HG02571 (cell line): ENCODE measurements around the gene SNX8.
"Not testable (repeated sequence)": the region's sequence is repeated elsewhere in the genome, so short reads cannot be mapped to it uniquely, and the experiment has no call there.

Source experiments
- ATAC-seq: cut with Tn5 transposase; IDR thresholded peaks from one replicate; pipeline ENCODE4 v1.9.1; 2021; ENCODE audit warnings: mild to moderate bottlenecking, moderate library complexity; ENCODE audit not compliant: unreplicated experiment

Gene SNX8

DNA sequence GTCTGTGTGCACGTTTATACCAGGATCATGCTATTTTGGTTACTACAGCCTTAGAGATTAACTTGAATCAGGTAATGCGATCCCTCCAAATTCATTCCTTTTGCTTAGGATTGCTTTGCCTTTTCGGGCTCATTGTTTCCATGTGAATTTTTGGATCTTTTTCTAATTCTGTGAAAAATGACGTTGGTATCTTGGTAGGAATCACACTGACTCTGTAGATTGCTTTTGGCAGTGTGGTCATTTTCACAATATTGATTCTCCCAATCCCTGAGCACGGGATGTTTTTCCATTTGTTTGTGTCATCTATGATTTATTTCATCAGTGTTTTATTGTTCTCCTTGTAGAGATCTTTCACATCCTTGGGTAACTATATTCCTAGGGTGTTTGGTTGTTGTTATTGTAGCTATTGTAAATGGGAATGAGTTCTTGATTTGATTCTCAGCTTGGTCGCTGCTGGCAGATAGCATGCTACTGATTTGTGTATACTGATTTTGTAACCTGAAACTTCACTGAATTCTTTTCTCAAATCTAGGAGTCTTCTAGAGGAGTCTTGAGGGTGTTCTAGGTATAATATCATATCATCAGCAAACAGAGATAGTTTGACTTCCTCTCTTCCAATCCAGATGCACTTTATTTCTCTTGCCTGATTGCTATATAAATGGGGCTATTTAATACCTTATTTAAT is 18.2 kb downstream of the SNX8 start:
- no peak for ATAC-seq

DNA sequence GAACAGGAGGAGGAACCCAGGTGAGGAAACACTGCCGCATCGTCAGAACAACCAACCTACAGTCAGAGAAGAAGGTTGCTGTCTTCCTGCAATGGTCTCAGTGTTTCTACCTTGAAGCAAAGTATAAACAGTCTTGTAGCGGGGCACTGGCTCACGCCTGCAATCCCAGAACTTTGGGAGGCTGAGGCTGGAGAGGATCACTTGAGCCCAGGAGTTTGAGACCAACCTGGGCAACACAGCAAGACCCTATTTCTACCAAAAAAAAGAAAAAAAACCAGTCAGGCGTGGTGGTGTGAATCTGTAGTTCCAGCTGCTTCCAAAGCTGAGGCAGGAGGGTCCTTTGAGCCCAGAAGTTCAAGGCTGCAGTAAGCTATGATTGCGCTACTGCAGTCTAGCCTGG is 23.4 kb downstream of the SNX8 start:
- ATAC-seq, result no peak

DNA sequence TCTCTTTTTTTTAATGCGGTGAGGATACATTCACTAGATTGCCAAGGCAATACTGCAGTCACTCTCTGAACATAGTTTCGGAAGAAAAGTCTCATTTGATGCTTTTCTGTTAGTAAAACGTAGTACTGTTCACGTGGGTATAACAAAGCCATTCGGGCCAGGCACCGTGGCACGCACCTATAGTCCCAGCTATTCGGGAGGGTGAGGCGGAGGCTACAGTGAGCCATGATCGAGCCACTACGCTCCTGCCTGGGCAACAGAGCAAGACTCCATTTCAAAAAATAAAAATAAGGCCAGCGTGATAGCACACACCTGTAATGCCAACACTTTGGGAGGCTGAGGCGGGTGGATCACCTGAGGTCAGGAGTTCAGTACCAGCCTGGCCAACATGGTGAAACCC is 24.6 kb downstream of the SNX8 start:
- no peak for ATAC-seq

DNA sequence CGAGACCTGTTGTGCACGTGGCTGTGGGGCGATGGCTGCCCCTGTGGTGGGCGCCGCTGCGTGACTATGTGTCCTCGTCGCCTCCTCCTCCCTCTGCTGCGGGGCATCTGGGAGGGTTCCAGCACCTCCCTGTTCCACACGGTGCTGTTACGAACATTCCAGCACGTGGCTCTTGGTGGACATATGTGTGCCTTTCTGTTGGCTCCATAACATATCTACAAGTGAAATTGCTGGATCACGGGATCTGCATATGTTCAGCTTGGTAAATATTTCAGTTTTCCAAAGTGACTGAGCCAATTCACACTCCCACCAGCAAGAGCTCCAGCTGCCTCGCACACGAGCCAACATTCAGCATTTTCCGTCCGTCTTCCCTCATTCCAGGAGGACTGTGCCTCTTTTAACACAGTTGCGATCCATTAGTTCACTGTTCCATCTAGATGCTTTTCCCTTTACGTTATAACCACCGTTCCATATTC is 25.1 kb downstream of the SNX8 start:
- ATAC-seq, result no peak

DNA sequence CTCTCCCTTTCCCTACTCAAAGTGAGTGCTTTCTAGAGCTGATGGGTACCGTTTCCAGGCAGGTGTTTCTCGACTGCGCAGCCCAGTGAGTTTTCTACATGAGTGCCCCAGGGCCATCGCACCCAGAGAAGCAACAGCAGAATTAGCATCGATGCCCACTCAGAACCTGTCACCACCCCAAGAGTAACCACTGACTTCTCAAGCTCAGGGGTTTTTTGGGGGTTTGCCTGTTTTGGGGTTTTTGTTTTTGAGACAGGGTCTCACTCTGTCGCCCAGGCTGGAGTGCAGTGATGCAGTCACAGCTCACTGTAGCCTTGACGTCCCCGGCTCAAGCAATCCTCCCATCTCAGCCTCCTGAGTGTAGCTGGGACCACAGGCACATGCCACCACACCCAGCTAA is 25.7 kb downstream of the SNX8 start:
- ATAC-seq, result peak; percentile 59

DNA sequence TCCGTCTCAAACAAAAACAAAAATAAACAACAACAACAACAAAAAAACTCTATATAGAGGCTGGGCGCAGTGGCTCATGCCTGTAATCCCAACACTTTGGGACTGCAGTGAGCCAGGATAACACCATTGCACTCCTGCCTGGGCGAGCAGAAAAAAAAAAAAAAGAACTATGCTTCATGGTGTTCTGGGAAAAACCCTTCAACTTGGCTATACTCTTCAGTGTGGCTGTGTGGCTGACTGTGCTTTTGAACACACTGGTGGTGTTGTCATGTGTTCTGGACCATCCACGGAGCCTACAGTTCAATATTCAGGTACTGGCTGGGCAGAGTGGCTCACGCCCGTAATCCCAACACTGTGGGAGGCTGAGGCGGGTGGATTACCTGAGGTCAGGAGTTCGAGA is 26.5 kb downstream of the SNX8 start:
- no peak for ATAC-seq

DNA sequence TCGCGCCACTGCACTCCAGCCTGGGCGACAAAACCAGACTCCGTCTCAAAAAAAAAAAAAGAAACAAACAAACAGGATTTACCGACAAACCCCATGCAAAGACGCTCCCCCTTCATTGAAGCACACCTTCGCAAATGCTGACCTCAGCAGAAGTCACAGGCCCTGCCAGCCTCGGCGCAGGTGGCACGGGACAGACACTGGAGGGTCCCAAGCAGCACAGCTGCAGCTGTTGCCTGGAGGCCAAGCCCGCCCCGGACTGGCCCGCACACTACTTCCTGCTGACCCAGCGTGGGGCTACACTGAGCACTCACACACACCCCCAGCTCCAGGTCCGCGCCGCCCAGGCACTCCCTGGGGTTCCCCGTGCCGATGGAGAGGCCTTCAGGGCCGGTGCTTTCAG is 31.2 kb downstream of the SNX8 start:
- ATAC-seq, result no peak

DNA sequence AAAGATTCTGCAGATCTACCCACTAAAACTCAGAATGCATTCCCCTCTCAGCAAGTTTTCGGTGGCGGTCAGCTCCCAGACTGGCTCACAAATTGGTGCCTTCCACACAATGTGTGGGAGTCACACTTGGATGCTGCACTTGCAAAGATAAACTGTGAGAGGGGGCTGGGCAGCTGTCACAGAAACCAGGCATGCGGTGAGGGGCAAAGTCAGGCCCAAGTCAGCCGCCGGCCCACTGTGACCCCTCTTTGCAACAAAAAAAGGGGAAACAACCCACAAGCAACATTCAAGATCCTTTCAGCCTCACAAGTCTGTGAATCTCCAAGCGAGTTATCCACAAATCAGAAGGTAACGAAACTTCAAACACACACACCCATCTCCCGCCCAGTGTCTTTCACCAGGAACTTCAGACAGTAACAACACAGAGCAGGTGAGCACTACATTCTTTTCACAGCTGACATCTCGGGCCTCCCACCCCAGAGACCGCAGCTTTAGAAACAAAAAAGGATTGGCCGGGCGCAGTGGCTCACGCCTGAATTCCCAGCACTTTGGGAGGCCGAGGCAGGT is 32.0 kb downstream of the SNX8 start:
- no peak for ATAC-seq

DNA sequence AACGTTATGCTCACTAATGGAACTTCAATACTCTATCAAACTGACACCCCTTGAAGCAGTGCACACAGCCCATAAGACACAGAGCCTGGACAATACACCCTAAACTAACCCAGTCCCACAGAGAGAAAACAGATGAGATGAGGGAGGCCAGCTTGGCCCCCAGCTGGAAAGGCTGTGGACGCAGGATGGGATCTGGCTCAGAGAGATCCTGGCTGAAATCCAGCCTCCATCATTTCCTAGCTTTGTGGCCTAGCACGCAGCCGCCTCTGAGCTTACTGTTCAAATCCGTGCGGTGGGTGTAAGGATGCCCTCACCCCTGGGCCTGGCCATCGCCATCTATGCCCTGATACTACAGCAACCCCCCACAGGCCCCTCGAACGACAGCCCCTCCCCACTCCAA is 32.7 kb downstream of the SNX8 start:
- no peak for ATAC-seq

DNA sequence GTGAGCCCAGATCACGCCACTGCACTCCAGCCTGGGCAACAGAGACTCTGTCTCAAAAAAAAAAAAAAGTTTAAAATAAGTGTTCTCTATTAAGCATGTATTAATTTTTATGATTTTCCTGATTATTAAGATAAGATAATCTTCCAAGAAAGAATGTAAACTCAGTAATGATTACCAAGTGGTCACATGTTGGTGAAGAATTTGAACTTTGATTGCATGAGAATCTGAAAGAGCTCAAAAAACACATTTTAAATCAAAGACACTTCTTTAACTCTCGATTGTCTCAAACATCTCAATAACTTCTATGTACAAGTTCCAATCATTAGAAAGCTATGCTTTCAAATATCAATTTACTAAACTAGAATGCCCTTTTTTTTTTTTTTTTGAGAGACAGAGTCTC is 33.8 kb downstream of the SNX8 start:
- no peak for ATAC-seq

DNA sequence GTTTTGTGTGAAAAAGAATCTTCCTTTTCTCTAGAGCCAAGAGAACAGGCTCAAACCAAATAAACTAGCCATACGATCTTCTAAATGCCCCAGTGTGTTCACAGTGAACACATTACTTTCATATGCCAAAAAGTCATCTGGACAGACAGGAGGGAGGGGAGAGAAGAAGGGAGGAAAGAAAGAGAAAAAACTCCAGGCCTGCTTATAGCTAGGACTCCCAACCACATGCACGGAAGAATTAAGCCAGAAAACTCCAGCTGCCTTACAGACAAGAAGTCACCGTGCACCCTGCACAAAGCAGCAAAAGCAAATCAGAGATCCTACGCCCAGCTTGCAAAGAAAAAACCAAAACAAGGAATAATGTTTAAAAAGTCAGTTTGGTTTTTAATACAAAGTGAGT is 34.3 kb downstream of the SNX8 start:
- no peak for ATAC-seq

DNA sequence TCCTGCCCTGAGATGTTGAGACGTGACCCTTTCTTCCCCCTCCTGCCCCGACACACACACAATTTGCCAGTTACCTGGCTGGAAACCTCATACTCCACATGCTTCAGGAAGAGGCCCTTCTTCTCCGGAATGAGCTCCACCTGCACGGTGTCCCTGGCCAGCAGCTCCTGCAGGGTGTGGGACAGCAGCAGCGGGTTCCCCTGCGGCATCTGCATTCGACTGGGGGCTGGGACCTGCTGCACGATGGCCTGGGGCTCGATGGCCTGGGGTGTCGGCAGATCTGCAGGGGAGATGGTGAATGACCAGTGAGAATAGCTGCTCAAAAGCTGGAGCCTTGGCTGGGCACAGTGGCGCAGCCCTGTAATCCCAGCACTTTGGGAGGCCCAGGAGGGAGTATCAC is 36.2 kb downstream of the SNX8 start:
- ATAC-seq, result no peak

DNA sequence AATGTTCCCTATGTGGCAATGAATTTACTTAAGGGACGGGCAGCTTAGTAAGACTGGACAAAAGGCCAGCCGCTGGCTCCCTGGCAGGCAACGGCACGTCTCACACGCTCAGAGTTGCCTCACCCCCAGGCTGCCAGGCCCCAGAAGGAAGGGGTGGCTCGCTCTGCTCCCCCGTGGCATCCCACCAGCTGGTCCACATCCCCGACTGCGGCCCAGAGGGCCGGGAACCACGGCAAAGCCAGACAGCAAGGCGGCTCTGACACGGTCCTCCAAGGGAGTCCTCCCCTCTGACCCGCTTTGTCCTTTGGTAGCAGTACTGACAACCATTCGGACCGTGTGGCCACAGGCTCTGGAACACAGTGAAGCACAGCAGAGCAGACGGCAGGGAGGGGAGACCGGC is 38.1 kb downstream of the SNX8 start:
- no peak for ATAC-seq

DNA sequence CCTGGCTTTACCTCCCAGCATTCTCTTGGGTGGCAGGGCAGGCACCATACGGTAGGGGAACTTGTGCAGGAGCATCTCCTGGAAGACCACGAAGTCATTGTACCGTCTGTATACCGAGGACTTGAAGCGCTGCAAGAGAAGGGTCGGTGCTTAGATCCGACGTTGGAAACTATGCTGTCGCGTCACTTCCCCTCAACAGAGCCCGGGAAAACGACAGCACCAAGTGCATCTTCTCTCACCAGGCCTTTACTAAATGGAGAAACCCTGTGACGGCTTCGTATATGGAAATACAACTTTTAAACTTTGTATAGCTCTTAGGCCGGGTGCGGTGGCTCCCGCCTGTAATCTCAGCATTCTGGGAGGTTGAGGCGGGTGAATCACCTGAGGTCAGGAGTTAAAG is 39.1 kb downstream of the SNX8 start:
- ATAC-seq, result no peak

DNA sequence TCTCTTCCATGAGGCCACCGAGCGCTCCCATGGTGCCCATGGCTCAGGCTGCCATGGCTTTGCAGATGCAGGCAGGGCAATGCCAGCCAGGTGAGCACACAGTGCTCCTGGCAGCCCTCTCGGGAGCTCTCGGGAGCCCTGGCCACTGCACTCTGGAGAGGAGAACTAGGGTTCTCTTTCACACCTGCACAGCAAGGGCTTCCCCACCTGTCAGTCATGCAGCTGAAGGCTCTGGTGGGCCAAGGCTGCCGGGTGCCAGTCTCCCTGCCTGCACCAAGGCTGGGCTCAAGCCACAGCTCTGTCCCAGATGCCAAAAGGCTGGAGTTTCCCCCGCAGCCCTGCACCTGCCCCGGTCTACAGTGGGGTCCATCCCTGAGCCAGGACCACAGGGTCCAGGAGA is 39.6 kb downstream of the SNX8 start:
- ATAC-seq, result no peak

DNA sequence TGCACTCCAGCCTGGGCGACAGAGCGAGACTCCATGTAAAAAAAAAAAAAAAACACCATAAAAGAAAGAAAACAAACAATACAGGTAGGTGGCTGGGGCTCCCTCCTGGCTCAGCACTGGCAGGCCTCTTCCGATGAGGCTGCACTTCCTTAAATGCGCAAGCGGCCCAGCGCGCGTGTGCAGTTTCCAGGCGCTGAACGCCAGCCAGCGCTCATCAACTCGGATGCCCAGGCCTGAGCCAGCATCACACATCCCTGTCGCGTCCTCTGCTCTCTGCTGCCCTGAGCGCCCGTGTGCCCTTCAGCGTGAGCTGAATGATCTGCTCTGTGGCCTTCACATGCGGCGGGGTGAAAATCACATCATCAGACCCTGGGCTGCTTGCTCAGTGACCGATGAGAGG is 40.4 kb downstream of the SNX8 start:
- ATAC-seq, result no peak

DNA sequence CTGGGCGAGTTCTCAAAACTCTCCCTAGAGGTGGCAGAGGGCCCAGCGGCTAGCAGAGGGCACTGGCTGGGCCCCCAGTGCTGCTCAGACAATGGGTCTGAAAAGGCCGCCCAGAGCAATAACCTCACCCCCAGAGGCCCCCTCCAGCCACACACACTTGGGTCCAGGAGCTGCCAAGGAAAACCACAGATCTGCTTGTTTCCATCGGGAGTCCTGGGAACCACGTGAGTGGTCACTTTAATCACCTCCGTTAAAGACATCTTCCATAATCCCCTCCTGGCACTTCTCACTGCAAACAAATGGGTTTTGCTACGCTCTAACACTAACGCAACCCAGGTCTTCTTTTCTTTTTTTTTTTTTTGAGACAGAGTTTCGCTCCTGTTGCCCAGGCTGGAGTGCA is 42.2 kb downstream of the SNX8 start:
- ATAC-seq, result no peak

DNA sequence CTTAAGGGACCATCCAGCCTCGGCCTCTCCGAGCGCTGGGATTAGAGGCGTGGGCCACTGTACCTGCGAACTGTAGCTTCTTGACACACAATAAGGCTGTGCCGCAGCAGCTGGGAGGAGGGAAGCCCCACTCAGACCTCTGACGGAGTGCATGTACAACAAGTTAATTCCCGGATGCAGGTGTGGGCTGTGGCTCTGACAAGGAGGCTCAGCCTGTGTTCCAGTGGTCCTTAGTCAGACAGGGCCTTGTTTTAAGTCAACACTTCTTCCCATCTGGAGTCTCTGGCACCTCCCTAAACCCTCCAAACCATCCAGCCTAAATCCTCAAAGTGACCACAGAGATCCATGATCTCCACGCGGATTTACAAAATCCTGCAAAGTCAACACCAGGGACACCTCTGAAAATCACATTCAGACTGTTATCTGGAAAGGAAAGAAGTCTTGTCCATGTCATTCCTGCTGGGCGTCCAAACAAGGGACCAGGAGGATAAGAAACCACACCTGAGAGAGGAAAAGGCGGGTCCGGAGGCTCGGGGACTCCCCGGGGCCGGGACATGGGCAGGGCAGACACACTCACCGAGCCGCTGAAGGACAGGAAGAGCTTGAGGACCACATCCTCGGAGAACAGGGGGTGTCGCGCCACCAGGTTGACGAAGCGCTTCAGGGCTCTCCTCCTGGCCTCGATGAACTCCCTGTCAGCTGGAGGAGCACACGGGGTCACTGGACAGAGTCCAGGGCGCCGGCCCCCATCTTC is 42.8 kb downstream of the SNX8 start:
- no peak for ATAC-seq

DNA sequence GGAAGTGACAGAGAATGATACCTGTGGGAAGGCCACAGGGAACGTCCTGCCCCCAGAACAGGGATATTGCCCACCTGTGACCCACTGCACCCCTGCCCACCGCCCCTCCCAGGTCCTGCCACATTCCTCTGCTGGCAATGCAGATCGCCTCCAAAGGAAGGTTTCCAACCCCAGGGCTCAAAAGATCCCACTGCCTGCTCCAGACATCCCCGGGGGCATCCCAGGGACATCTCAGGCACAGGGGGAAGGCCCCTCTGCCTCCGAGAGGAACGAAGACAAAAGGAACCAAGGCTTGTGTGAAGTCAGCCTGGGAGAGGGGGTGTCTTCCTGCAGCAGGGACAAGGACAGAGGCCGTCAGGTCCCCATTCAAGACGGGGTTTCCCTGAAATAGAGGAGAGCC is 43.7 kb downstream of the SNX8 start:
- ATAC-seq, result no peak

DNA sequence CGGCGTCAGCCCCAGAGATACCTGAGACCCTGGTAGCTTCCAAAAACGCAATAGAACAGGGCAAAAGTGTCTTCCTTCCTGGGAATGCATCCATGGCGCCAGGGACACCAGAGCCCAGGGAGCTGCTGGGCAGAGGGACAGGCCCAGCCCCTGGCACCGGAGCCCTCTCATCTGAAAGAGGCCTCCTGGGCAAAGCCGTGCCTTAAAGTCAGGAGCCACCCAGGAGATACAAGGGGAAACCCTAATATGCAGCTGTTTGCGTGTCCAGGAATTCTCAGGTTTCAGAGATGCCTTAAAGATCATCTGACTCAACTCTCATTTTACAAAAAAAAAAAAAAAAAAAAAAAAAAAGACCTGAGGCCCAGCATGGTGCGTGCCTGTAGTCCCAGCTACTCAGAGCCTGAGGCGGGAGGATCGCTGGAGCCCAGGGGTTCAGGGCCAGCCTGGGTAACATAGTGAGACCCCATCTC is 44.2 kb downstream of the SNX8 start:
- no peak for ATAC-seq

DNA sequence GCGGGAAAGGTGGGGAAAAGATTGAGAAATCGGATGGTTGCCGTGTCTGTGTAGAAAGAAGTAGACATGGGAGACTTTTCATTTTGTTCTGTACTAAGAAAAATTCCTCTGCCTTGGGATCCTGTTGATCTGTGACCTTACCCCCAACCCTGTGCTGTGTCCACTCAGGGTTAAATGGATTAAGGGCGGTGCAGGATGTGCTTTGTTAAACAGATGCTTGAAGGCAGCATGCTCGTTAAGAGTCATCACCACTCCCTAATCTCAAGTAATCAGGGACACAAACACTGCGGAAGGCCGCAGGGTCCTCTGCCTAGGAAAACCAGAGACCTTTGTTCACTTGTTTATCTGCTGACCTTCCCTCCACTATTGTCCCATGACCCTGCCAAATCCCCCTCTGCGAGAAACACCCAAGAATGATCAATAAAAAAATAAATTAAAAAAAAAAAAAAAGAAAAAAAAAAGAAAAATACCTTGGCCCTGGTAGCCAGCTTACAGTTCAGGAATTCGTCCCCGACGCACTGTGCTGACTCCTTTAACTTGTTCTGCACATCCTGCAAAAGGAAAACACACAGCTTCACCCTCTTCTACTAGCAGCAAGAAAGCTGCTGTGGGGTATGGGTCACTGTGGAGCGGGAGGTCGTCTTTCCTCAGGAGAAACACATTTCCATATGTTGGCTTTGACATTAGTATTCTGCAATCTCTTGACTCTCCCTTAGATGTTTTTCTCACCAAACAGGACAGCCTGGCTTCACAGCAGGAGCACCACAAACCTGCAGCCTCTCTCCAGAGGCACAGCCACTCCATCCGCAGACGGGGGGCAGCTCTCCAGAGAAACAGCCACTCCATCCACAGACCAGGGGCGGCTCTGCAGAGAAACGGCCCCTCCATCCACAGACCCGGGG is 44.9 kb downstream of the SNX8 start:
- ATAC-seq, result not testable (repeated sequence)
